Prostate gland (tissue), 2 donors: ENCODE data around the gene SLC24A4. TPM values are rescaled to one million over a fixed set of nuclear protein-coding genes. Genes with fewer than 3 reads are reported as not detected.

Experiments used
- DNase-seq: peaks from one replicate; pipeline ENCODE4 v3.0.0-alpha.2; 2019; ENCODE audit warnings: low spot score
- H3K27ac ChIP-seq, 2 donors: fragments of 200-600 bp; sonication (generic); 2 replicates each; pipeline ENCODE4 v1.5.1; 2017 to 2019
- H3K27me3 ChIP-seq: fragments of 200-600 bp; sonication (generic); replicated peaks from 2 replicates; pipeline ENCODE4 v1.5.1; 2019; ENCODE audit not compliant: insufficient read depth
- H3K36me3 ChIP-seq, 2 donors: fragments of 200-600 bp; sonication (generic); 1 replicate in 1 of 2; 2 replicates in 1 of 2; pipeline versions ENCODE4 v1.5.1 to v1.8.1; 2017 to 2019
- H3K4me1 ChIP-seq: fragments of 200-600 bp; sonication (generic); replicated peaks from 2 replicates; pipeline ENCODE4 v1.5.1; 2019
- H3K4me3 ChIP-seq, 2 donors: fragments of 200-600 bp; sonication (generic); 2 replicates each; pipeline ENCODE4 v1.5.1; 2017 to 2019
- H3K9me3 ChIP-seq: fragments of 200-600 bp; sonication (generic); 2 replicates; pipeline ENCODE4 v1.5.1; 2017
- POLR2A ChIP-seq: fragments of 450-650 bp; IDR thresholded peaks from one replicate; pipeline ENCODE4 v1.6.1; 2016; ENCODE audit warnings: antibody characterized with exemption, mild to moderate bottlenecking
- POLR2AphosphoS5 ChIP-seq: sonication (generic); formaldehyde crosslinking; IDR thresholded peaks from one replicate; pipeline ENCODE4 v1.6.1; 2017; ENCODE audit warnings: antibody characterized with exemption
- WGBS: methylation state at CpG from one replicate; pipeline ENCODE4 v1.1.5; 2018; 5-methylcytosine and 5-hydroxymethylcytosine counted together
- intact Hi-C: fragments of 100-400 bp; cut with DNase I; formaldehyde crosslinking; loops from one replicate; pipeline ENCODE4 v1.14.2; 2022
- total RNA-seq, 2 donors: library from RNA; depleted of rRNA; stranded (reverse); fragments of >200 nt; gene quantifications; one replicate each; pipeline ENCODE4 v1.1.0, GENCODE V29; 2016
- TF ChIP-seq, protein P1 (sequence below), 4 experiments: fragments of 200-600 bp in 2 of 4; fragments of 450-650 bp in 2 of 4; sonication (generic) in 2 of 4; IDR thresholded peaks; 1 replicate in 3 of 4; 2 replicates in 1 of 4; pipeline ENCODE4 v1.5.1; 2016 to 2019; ENCODE audit warnings: antibody characterized with exemption in 4 of 4, mild to moderate bottlenecking in 2 of 4, moderate library complexity in 2 of 4

The SLC24A4 gene
- total RNA-seq, 2 donors from 2014 or later, result 0.82 to 7.2 TPM

- Histone ChIP-seq H3K9me3 (no peaks in the 10 kb centered on the region), H3K27me3 (no peaks in the 10 kb centered on the region), H3K4me3 (no peak overlapping the region), H3K4me1 (no peaks in the 10 kb centered on the region), H3K36me3 (no peaks in the 10 kb centered on the region), H3K27ac (no peak overlapping the region)
- DNase-seq, result no peak
- intact Hi-C loops, result no loop called here
- 72% methylated on average over 11 of the region's 11 CpGs for WGBS
- TF ChIP-seq, protein P1, sequence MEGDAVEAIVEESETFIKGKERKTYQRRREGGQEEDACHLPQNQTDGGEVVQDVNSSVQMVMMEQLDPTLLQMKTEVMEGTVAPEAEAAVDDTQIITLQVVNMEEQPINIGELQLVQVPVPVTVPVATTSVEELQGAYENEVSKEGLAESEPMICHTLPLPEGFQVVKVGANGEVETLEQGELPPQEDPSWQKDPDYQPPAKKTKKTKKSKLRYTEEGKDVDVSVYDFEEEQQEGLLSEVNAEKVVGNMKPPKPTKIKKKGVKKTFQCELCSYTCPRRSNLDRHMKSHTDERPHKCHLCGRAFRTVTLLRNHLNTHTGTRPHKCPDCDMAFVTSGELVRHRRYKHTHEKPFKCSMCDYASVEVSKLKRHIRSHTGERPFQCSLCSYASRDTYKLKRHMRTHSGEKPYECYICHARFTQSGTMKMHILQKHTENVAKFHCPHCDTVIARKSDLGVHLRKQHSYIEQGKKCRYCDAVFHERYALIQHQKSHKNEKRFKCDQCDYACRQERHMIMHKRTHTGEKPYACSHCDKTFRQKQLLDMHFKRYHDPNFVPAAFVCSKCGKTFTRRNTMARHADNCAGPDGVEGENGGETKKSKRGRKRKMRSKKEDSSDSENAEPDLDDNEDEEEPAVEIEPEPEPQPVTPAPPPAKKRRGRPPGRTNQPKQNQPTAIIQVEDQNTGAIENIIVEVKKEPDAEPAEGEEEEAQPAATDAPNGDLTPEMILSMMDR (IDR thresholded peaks at IDR 0.05), result no peak
- TF ChIP-seq POLR2AphosphoS5 (no peak), POLR2A (no peak)
Measured at GRCh38 chr14:92315050-92315805, 7.7 kb upstream of the SLC24A4 start.

DNA sequence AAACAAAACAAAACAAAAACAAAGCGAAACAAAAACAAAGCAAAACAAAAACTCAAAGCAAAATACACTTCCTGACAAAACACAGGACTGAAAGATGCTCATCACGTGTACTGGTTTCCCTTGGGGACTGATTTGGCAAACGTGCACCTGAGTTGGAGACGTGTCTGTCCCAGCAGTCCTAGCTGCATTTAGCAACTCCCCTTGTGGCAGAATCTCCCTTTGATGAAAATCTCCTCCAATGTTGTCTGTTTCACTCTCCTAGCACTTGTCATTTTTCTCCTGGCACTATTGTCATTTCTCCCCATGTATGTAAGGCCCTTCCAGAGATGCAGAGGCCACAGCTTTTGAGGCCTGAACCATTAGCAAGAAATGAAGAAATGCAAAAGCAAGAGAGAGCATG, 6.8 kb upstream of the SLC24A4 start:
- intact Hi-C loops, result no loop called here
- no peak overlapping the region for H3K4me3 ChIP-seq
- no peak overlapping the region for H3K27ac ChIP-seq
- WGBS, result 46% methylated on average over 4 of the region's 4 CpGs
- H3K36me3 ChIP-seq, result no peaks in the 10 kb centered on the region
- no peaks in the 10 kb centered on the region for H3K9me3 ChIP-seq
- H3K4me1 ChIP-seq, result no peaks in the 10 kb centered on the region
- DNase-seq, result no peak
- TF ChIP-seq, protein P1 (IDR thresholded peaks at IDR 0.05), result no peak
- no peak for TF ChIP-seq POLR2A
- no peak for TF ChIP-seq POLR2AphosphoS5
- no peaks in the 10 kb centered on the region for H3K27me3 ChIP-seq

- intact Hi-C loops, result no loop called here
Measured at GRCh38 chr14:92316937-92317336, 6.0 kb upstream of the SLC24A4 start.

GRCh38 chr14:92317511-92317910, 5.5 kb upstream of the SLC24A4 start:
- H3K4me1 ChIP-seq, result no peaks in the 10 kb centered on the region
- WGBS, result 60% methylated on average over 5 of the region's 5 CpGs
- TF ChIP-seq, protein P1 (IDR thresholded peaks at IDR 0.05), result no peak
- TF ChIP-seq POLR2AphosphoS5, result no peak
- TF ChIP-seq POLR2A, result no peak
- intact Hi-C loops, result no loop called here
- H3K9me3 ChIP-seq, result no peaks in the 10 kb centered on the region
- no peak for DNase-seq
- peaks cover 2% of the 10 kb centered on the region for H3K27me3 ChIP-seq
- H3K4me3 ChIP-seq, result no peak overlapping the region
- H3K36me3 ChIP-seq, result no peaks in the 10 kb centered on the region
- no peak overlapping the region for H3K27ac ChIP-seq

More at GRCh38 chr14:92316937-92317336, 6.0 kb upstream of the SLC24A4 start:
- Histone ChIP-seq H3K36me3 (no peaks in the 10 kb centered on the region), H3K4me1 (no peaks in the 10 kb centered on the region), H3K4me3 (no peak overlapping the region), H3K27me3 (no peaks in the 10 kb centered on the region), H3K27ac (no peak overlapping the region), H3K9me3 (no peaks in the 10 kb centered on the region)
- WGBS, result 89% methylated on average over 6 of the region's 6 CpGs
- TF ChIP-seq POLR2A (no peak), POLR2AphosphoS5 (no peak)
- TF ChIP-seq, protein P1 (IDR thresholded peaks at IDR 0.05), result no peak
- DNase-seq, result no peak

DNA sequence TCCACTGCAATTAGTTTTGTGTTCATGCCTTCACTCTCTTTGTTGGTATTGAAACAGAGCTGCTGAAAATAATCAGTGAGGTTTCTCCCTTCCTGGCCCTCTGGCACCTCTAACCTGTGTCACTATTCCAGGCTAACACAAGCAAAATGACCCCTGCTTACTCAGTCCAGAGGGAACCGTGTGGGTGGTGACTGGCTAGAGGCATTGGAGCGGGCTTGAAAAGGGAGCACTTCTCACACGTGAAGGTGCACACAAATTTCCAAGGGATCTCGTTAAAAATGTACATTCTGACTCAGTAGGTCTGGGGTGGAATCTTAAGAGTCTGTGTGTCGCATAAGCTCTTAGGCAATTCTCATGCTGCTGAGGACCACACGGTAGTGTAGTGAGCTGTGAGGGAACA, 1.3 kb upstream of the SLC24A4 start:
- H3K9me3 ChIP-seq, result no peaks in the 10 kb centered on the region
- no peaks in the 10 kb centered on the region for H3K36me3 ChIP-seq
- no peaks in the 10 kb centered on the region for H3K4me1 ChIP-seq
- peaks cover 5% of the 10 kb centered on the region for H3K27me3 ChIP-seq
- H3K4me3 ChIP-seq, result no peak overlapping the region
- 73% methylated on average over 6 of the region's 6 CpGs for WGBS
- no peak for DNase-seq
- intact Hi-C loops, result no loop called here
- H3K27ac ChIP-seq, result no peak overlapping the region
- TF ChIP-seq, protein P1 (IDR thresholded peaks at IDR 0.05), result no peak
- TF ChIP-seq POLR2A (no peak), POLR2AphosphoS5 (no peak)
